ENCODE results near the gene KIF19.

DNA sequence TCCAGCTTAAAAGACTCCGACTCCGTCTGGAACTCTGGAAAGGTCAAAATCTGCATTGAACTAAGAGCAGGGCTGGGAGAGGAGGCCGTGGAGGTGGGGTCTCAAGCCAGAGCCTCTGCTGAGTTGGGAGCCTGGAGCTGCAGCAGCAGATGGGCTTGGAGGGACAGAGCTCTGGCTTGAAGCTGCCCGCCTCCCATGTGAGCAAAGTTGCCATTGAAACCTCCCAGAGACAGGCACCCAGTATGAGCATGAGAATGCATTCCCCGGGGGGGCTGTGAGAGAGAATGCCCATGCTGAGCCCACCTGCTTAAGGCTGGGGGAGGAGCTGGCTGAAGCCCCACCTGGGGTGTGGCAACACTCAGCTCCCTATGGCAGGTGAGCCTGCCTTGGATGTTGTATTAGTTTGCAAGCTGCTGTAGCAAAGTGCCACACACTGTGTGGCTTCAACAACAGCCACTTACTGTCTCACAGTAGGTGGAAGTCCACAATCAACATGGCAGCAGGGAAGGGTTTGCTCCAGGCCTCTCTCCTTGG, 9.6 kb downstream of the KIF19 start:
- TF ChIP-seq, protein P1, sequence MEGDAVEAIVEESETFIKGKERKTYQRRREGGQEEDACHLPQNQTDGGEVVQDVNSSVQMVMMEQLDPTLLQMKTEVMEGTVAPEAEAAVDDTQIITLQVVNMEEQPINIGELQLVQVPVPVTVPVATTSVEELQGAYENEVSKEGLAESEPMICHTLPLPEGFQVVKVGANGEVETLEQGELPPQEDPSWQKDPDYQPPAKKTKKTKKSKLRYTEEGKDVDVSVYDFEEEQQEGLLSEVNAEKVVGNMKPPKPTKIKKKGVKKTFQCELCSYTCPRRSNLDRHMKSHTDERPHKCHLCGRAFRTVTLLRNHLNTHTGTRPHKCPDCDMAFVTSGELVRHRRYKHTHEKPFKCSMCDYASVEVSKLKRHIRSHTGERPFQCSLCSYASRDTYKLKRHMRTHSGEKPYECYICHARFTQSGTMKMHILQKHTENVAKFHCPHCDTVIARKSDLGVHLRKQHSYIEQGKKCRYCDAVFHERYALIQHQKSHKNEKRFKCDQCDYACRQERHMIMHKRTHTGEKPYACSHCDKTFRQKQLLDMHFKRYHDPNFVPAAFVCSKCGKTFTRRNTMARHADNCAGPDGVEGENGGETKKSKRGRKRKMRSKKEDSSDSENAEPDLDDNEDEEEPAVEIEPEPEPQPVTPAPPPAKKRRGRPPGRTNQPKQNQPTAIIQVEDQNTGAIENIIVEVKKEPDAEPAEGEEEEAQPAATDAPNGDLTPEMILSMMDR (conservative IDR thresholded peaks at IDR 0.05; ENCODE audit: low read depth, low read length) = no peak
- no peak for TF ChIP-seq EZH2 (IDR thresholded peaks at IDR 0.05; ENCODE audit: low read length, unreplicated experiment)
